Measurements from ENCODE around the gene C1orf21.

The C1orf21 gene

GRCh38 chr1:184626076-184627006, 239.5 kb downstream of the C1orf21 start:
- Mint-ChIP-seq H3K36me3 (no peaks in the 10 kb centered on the region), H3K4me1 (no peaks in the 10 kb centered on the region), H3K27ac (no peak overlapping the region), H3K4me3 (no peak overlapping the region), H3K9me3 (no peaks in the 10 kb centered on the region), H3K27me3 (no peaks in the 10 kb centered on the region)
- ATAC-seq (replicated peaks) (no peak), DNase-seq (no peak)

- no peak overlapping the region for H3K4me3 Mint-ChIP-seq
- no peaks in the 10 kb centered on the region for H3K4me1 Mint-ChIP-seq
- no peaks in the 10 kb centered on the region for H3K27me3 Mint-ChIP-seq
- H3K9me3 Mint-ChIP-seq = no peaks in the 10 kb centered on the region
- no peaks in the 10 kb centered on the region for H3K36me3 Mint-ChIP-seq
- ATAC-seq (replicated peaks) (no peak), DNase-seq (no peak)
- no peak overlapping the region for H3K27ac Mint-ChIP-seq
These were observed 240.1 kb downstream of the C1orf21 start for GRCh38 chr1:184627007-184627341.

DNA sequence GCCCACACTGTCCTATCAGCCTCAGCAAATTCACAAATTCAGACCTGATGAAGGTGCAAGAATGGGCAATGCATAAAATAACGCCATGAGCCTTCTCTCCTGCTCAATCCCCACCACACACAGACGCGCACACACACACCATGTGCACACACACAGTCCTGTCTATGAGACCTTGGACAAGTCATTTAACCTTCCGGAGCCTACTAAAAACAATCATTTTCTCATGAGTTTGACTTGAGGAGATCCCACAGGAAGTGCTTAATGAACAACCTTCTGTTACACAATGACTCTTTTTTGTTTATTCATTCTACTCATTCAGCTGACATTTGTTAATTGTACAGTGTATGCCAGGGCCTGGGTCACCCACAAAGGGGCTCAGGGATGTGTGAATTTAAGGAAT, 242.4 kb downstream of the C1orf21 start:
- ATAC-seq (replicated peaks) (no peak), DNase-seq (no peak)
- Mint-ChIP-seq H3K4me1 (no peaks in the 10 kb centered on the region), H3K4me3 (no peak overlapping the region), H3K36me3 (no peaks in the 10 kb centered on the region), H3K27ac (no peak overlapping the region), H3K9me3 (no peaks in the 10 kb centered on the region), H3K27me3 (no peaks in the 10 kb centered on the region)

DNA sequence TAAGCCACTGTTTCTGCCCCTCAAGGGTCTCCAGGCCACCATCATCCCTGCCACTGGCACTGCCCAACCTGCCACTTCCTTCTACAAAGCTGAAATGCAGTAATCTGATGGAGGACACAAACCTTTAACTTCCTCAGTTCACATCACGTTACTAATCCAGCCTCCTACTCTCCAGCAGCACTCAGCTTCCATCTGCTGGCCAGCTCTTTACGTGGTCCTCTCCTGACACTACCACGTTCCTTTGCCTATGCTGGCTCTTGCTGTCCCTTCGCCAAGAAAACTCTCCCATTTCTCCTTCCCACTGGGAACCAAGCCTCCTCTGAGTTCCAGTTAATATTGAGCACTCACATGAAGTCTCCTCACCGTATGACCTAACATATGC, 243.8 kb downstream of the C1orf21 start:
- Mint-ChIP-seq H3K36me3 (no peaks in the 10 kb centered on the region), H3K4me3 (no peak overlapping the region), H3K9me3 (no peaks in the 10 kb centered on the region), H3K27ac (no peak overlapping the region), H3K27me3 (peaks cover 0 to 8% of the 10 kb centered on the region in 2 donors), H3K4me1 (no peaks in the 10 kb centered on the region)
- ATAC-seq (replicated peaks) = no peak
- no peak for DNase-seq

DNA sequence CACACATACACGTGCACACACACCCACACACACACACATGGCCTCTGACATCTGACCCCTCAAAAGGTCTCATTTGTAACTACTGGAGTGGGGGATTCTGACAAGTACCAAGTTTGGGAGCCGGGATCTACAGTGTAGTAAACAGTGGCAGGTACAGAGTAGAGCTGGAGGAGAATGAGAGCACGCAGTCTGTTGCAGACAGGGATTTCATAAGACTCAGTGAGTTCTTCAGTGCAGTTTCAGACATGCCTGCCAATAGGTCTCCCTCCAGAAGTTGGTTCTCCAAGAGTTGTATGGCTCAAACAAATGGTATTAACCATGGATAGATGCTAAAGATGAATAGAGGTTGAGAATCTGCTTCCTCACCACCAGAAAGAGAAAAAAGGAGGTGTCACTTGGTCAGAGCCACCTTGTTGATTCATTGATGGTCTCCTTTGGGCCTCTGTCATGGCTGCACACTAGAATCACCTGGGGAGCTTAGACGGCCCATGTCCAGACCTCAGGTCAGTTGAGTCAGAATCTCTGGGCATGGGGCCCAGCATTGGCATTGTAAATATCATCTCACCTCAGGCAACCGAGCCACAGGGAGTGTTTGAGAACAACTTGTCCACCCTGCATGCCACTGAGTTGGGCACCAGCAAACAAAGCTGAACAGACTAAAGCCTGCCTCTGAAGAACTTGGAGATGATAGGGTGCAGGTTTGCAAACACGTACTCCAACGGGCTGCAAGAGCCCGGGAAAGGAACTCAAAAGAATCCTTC, 245.8 kb downstream of the C1orf21 start:
- Mint-ChIP-seq H3K27me3 (peaks cover 0 to 8% of the 10 kb centered on the region in 2 donors), H3K4me1 (no peaks in the 10 kb centered on the region), H3K27ac (no peak overlapping the region), H3K4me3 (no peak overlapping the region), H3K36me3 (no peaks in the 10 kb centered on the region), H3K9me3 (no peaks in the 10 kb centered on the region)
- DNase-seq (no peak), ATAC-seq (replicated peaks) (no peak)

DNA sequence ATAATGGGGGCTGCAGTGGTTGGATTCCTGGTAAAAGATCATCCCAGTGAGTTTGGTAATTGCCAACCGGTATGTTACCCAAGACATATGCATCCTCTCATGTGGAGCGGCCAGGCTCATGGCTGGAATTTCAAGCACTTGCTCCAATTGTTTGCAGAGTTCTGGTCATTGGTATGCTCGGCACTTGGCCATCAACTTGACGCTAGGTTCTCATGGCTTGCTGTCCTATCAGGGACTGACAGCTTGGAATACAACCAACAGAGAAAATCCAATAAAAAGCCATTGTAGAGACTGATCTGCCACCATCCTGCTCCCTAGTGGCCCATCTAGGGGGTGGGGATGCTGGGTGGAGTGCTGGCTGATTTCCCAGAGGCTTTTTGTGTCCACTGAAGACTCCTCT, 247.0 kb downstream of the C1orf21 start:
- Mint-ChIP-seq H3K9me3 (no peaks in the 10 kb centered on the region), H3K27me3 (peaks cover 0 to 8% of the 10 kb centered on the region in 2 donors), H3K27ac (no peak overlapping the region), H3K4me1 (no peaks in the 10 kb centered on the region), H3K36me3 (no peaks in the 10 kb centered on the region), H3K4me3 (no peak overlapping the region)
- ATAC-seq (replicated peaks) (no peak), DNase-seq (no peak)

DNA sequence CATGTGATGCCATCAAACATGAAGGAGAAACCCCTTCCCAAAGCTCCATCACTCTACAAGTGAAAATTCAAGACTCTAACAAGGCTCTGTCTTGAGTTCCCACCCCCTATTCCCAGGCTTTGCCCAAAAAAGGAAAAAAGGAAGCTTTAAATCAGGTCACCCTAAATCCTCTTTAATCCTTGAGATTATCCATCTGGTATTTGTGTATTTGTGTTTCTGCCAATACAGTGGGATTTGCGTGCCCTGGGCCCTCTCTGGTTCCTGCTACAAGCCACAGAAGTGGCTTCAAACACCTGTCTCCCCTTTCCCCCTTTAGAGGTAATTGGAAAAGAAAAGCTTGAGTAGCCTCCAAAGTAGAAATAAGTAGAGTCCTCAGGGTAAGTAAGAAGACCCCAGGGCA, 247.5 kb downstream of the C1orf21 start:
- no peaks in the 10 kb centered on the region for H3K36me3 Mint-ChIP-seq
- DNase-seq (no peak), ATAC-seq (replicated peaks) (no peak)
- peaks cover 0 to 8% of the 10 kb centered on the region in 2 donors for H3K27me3 Mint-ChIP-seq
- no peak overlapping the region for H3K27ac Mint-ChIP-seq
- no peaks in the 10 kb centered on the region for H3K9me3 Mint-ChIP-seq
- H3K4me1 Mint-ChIP-seq = no peaks in the 10 kb centered on the region
- no peak overlapping the region for H3K4me3 Mint-ChIP-seq

DNA sequence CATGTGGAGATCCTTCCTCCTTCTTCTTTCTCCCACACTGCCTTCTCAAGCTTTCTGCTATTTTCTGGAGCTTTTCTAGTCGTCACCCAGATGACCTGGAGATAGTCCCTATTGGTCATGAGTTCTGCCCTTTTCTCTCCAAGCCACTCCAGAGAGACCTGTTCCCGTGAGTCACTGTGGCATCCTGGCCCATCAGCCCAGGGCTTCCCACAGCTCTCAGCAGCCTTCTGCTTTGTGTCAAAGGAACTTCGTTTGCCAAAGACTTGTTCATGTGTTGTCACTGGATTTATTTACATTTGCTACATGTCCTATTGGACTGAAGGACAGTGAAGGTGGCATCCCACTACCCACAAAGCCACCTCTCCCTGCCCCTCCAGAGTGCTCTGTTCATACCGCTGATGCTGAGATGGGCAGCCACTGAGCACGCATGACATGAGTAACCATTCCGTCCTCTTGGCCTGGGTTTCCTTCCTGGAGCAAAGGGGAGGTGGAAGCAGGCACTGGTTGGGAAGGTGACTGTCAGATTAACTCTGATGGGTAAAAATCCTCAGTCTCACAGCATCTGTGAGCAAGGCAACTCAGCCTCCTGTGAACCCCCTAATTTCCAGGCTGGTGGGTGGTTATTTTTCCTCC, 248.6 kb downstream of the C1orf21 start:
- no peak for DNase-seq
- no peak overlapping the region for H3K27ac Mint-ChIP-seq
- no peaks in the 10 kb centered on the region for H3K36me3 Mint-ChIP-seq

GRCh38 chr1:184635980-184636431, 249.2 kb downstream of the C1orf21 start:
- no peak for ATAC-seq (replicated peaks)
- DNase-seq = no peak
- Mint-ChIP-seq H3K9me3 (no peaks in the 10 kb centered on the region), H3K27me3 (peaks cover 0 to 8% of the 10 kb centered on the region in 2 donors), H3K27ac (peak overlapping the region; percentile 27), H3K36me3 (no peaks in the 10 kb centered on the region), H3K4me3 (no peak overlapping the region), H3K4me1 (no peaks in the 10 kb centered on the region)

More for the DNA sequence above, 248.6 kb downstream of the C1orf21 start:
- Mint-ChIP-seq H3K4me3 (no peak overlapping the region), H3K27me3 (peaks cover 0 to 8% of the 10 kb centered on the region in 2 donors), H3K9me3 (no peaks in the 10 kb centered on the region), H3K4me1 (no peaks in the 10 kb centered on the region)
- no peak for ATAC-seq (replicated peaks)

DNA sequence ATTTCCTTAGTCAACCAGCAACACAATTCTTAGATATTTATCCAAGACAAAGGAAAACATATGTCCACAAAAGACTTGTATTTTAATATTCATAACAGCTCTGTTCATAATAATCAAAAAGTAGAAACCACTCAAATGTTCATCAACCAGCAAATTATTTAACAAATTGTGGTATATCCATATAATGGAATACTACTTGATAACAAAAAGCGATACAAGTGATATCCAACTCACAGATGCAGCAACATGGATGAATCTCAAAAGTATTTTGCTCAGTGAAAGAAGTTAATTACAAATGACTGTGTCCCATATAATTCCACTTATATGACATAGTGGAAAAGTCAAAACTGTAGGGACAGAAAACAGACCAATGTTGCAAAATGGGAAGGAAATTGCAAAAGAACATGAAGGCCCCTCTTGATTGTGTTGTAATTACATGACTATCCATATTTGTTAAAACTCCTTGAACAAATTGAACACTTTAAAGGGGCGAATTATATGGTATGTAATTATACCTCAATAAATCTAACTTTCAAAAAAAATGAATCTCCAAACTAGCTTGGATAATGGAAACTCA, 250.9 kb downstream of the C1orf21 start:
- ATAC-seq (replicated peaks) = no peak
- Mint-ChIP-seq H3K27ac (no peak overlapping the region), H3K4me3 (no peak overlapping the region), H3K4me1 (no peaks in the 10 kb centered on the region), H3K36me3 (no peaks in the 10 kb centered on the region), H3K9me3 (no peaks in the 10 kb centered on the region), H3K27me3 (peaks cover 8% of the 10 kb centered on the region in 2 donors)
- no peak for DNase-seq

- Mint-ChIP-seq H3K27me3 (peaks cover 8% of the 10 kb centered on the region in 2 donors), H3K9me3 (no peaks in the 10 kb centered on the region), H3K36me3 (no peaks in the 10 kb centered on the region), H3K4me3 (no peak overlapping the region), H3K27ac (no peak overlapping the region), H3K4me1 (no peaks in the 10 kb centered on the region)
- no peak for ATAC-seq (replicated peaks)
- no peak for DNase-seq
These were observed 252.4 kb downstream of the C1orf21 start for GRCh38 chr1:184639205-184639604.

DNA sequence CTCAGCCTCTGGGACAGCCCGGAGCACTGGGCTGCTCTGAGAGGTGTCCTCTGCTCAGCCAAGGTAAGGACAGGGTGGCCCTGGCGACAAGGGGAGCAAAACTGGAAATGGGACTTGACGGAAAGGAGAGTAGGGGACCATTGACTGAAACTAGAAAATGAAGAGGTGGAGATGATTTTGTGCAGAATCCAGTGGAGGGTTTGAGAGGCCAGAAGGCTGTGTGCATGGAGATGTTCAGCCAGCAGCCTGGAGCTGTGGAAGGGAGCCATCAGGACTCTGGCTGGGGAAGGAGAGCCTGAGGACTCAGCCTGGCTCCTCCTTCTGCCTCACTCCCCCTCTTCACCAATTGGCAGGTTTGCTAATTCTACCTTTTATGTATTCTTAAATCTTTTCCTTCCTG, 253.7 kb downstream of the C1orf21 start:
- Mint-ChIP-seq H3K27ac (no peak overlapping the region), H3K9me3 (no peaks in the 10 kb centered on the region), H3K36me3 (no peaks in the 10 kb centered on the region), H3K27me3 (peaks cover under 1 to 8% of the 10 kb centered on the region in 2 donors), H3K4me1 (no peaks in the 10 kb centered on the region), H3K4me3 (no peak overlapping the region)
- DNase-seq (no peak), ATAC-seq (replicated peaks) (no peak)

DNA sequence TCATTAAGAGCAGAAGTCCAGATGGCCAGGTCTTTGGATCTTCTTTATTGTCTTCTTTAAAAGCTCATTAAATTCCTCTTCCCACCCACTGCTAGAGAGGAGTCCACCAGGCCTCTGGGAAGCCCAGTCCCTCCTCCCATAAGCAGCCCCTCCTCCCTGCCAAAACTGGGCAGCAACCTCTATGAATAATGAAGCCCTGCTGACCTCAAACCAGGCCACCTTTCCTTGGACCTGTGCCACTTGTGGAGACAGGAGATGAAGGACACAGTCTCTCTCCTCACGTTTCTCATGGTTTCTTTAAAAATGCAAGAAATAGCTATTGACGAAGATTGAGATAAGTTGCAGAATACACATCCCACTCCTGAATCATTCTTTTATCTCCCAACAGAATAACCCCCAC, 255.1 kb downstream of the C1orf21 start:
- Mint-ChIP-seq H3K4me1 (no peaks in the 10 kb centered on the region), H3K9me3 (no peaks in the 10 kb centered on the region), H3K27me3 (peaks cover 0 to 8% of the 10 kb centered on the region in 2 donors), H3K4me3 (no peak overlapping the region), H3K36me3 (no peaks in the 10 kb centered on the region), H3K27ac (no peak overlapping the region)
- no peak for DNase-seq
- no peak for ATAC-seq (replicated peaks)

- DNase-seq (no peak), ATAC-seq (replicated peaks) (no peak)
- Mint-ChIP-seq H3K27ac (no peak overlapping the region), H3K9me3 (no peaks in the 10 kb centered on the region), H3K36me3 (no peaks in the 10 kb centered on the region), H3K4me1 (no peaks in the 10 kb centered on the region), H3K27me3 (peaks cover 0 to 8% of the 10 kb centered on the region in 2 donors), H3K4me3 (no peak overlapping the region)
These were observed 256.8 kb downstream of the C1orf21 start for GRCh38 chr1:184643661-184644060.
